Keratinocyte (primary cell): ENCODE data around the gene FBXO15. TPM values are rescaled to one million over a fixed set of nuclear protein-coding genes. Genes with fewer than 3 reads are reported as not detected.

ENCODE experiments used
- DNase-seq: peaks from one replicate; pipeline ENCODE4 v3.0.0-alpha.2; 2011; ENCODE audit warnings: low read depth, missing footprints, low spot score
- FAIRE-seq: peaks from 2 replicates; lab custom pipeline; 2011; peaks lifted over from hg19 to GRCh38; lab: Jason Lieb, UNC
- H2AFZ ChIP-seq: 2 replicates; pipeline ENCODE4 v1.6.0; 2012; ENCODE audit warnings: low read length, control low read depth, inconsistent platforms; ENCODE audit not compliant: control insufficient read depth
- H3K27ac ChIP-seq: 2 replicates; pipeline ENCODE4 v1.5.1; 2011; ENCODE audit warnings: low read length; ENCODE audit not compliant: control insufficient read depth, insufficient read depth
- H3K27me3 ChIP-seq: 3 replicates; pipeline ENCODE4 v1.6.0; 2011; ENCODE audit warnings: low read length; ENCODE audit not compliant: control insufficient read depth, insufficient read depth; ENCODE audit errors: extremely low read depth
- H3K36me3 ChIP-seq, 2 experiments: 2 replicates in 1 of 2; 3 replicates in 1 of 2; pipeline ENCODE4 v1.5.1; 2011; ENCODE audit warnings: low read length in 2 of 2, mild to moderate bottlenecking in 1 of 2; ENCODE audit not compliant: control insufficient read depth in 2 of 2, insufficient read depth in 2 of 2; ENCODE audit errors: extremely low read depth in 1 of 2
- H3K4me1 ChIP-seq: 3 replicates; pipeline ENCODE4 v1.5.1; 2011; ENCODE audit warnings: low read length; ENCODE audit not compliant: control insufficient read depth, insufficient read depth; ENCODE audit errors: extremely low read depth
- H3K4me2 ChIP-seq: 3 replicates; pipeline ENCODE4 v1.6.0; 2011; ENCODE audit warnings: low read depth, low read length; ENCODE audit not compliant: control insufficient read depth, insufficient read depth; ENCODE audit errors: extremely low read depth
- H3K4me3 ChIP-seq, 3 experiments: fragments of 200-600 bp in 1 of 3; sonication (generic) in 1 of 3; 2 replicates in 2 of 3; 3 replicates in 1 of 3; pipeline ENCODE4 v1.5.1; 2011 to 2016; ENCODE audit warnings: low read length in 3 of 3, mild to moderate bottlenecking in 3 of 3, control low read depth in 2 of 3, inconsistent platforms in 1 of 3, low read depth in 1 of 3, mixed read lengths in 1 of 3, mixed run types in 1 of 3, moderate library complexity in 1 of 3; ENCODE audit not compliant: control insufficient read depth in 2 of 3, insufficient read depth in 2 of 3; ENCODE audit errors: extremely low read depth in 1 of 3
- H3K79me2 ChIP-seq: 2 replicates; pipeline ENCODE4 v1.6.0; 2012; ENCODE audit warnings: low read length; ENCODE audit not compliant: control insufficient read depth, insufficient read depth
- H3K9ac ChIP-seq: 3 replicates; pipeline ENCODE4 v1.6.0; 2011; ENCODE audit warnings: low read length; ENCODE audit not compliant: control insufficient read depth, insufficient read depth; ENCODE audit errors: extremely low read depth
- H3K9me1 ChIP-seq: 3 replicates; pipeline ENCODE4 v1.6.0; 2011; ENCODE audit warnings: low read length; ENCODE audit not compliant: control insufficient read depth, insufficient read depth; ENCODE audit errors: extremely low read depth
- H3K9me3 ChIP-seq: 2 replicates; pipeline ENCODE4 v1.5.1; 2012; ENCODE audit warnings: low read depth, low read length; ENCODE audit not compliant: control insufficient read depth
- H4K20me1 ChIP-seq: 3 replicates; pipeline ENCODE4 v1.6.0; 2011; ENCODE audit warnings: low read length; ENCODE audit not compliant: control insufficient read depth, insufficient read depth; ENCODE audit errors: extremely low read depth
- EZH2 ChIP-seq: IDR thresholded peaks from one replicate; pipeline ENCODE4 v1.6.1; 2012; ENCODE audit warnings: inconsistent platforms, mild to moderate bottlenecking, low read length, moderate library complexity
- dilution Hi-C: fragments of 300-500 bp; cut with MboI; formaldehyde crosslinking; loops from one replicate; pipeline ENCODE4 v1.7.0; 2020; ENCODE audit warnings: low sequenced_read_pairs; ENCODE audit not compliant: extremely low pct_ligation_motif_present
- polyA plus RNA-seq, 5 experiments: library from polyadenylated mRNA; depleted of rRNA in 3 of 5; stranded (reverse) in 3 of 5; stranded (forward) in 1 of 5; unstranded in 1 of 5; fragments of >200 nt; gene quantifications; 1 replicate in 1 of 5; 2 replicates in 3 of 5; 3 replicates in 1 of 5; pipeline versions ENCODE4 v1.2.1 to v1.2.3, GENCODE V29; 2011 to 2012; ENCODE audit warnings: missing spikeins in 2 of 5, low read depth in 1 of 5, low replicate concordance in 1 of 5
- TF ChIP-seq, protein P1 (sequence below), 3 experiments: IDR thresholded peaks in 1 of 3; conservative IDR thresholded peaks in 1 of 3; optimal IDR thresholded peaks in 1 of 3; 2 replicates in 2 of 3; 3 replicates in 1 of 3; pipeline versions ENCODE3 to v1.5.1; 2011; ENCODE audit warnings: low read length in 3 of 3, mild to moderate bottlenecking in 3 of 3, moderate library complexity in 2 of 3, control low read depth in 1 of 3, inconsistent platforms in 1 of 3; ENCODE audit not compliant: insufficient read depth in 2 of 3; ENCODE audit errors: extremely low read depth in 1 of 3

FBXO15 gene
- polyA plus RNA-seq, 1 donor (not counting 4 experiments of a cell fraction or from before 2014, with no cell fraction given), result 0.26 TPM

DNA sequence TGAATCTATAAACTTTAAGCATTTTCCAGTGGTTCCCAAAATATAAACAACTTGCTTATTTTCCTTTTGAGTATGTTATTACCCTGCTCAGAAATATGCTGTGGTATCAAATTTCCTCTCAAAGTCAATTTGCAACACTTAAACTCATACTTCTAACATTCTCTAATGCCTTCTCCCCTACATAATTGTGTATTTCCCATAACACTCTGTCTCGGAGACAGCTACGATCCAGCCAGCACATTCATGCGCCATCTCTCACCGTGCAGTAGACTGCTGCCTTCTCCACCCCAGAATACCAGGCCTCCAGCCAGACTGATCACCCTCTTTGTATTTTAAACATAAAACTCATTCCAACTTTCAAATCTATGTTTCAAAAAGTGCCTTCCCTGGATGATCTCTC, 42.5 kb upstream of the FBXO15 start:
- Histone ChIP-seq H3K4me3 (no peak overlapping the region), H3K9me1 (no peaks in the 10 kb centered on the region), H3K9me3 (no peaks in the 10 kb centered on the region), H3K27ac (no peak overlapping the region), H4K20me1 (no peaks in the 10 kb centered on the region), H2AFZ (no peak overlapping the region), H3K36me3 (no peaks in the 10 kb centered on the region), H3K9ac (no peak overlapping the region), H3K27me3 (no peaks in the 10 kb centered on the region), H3K4me1 (peaks cover 22% of the 10 kb centered on the region), H3K79me2 (no peaks in the 10 kb centered on the region), H3K4me2 (no peak overlapping the region)
- TF ChIP-seq, protein P1, sequence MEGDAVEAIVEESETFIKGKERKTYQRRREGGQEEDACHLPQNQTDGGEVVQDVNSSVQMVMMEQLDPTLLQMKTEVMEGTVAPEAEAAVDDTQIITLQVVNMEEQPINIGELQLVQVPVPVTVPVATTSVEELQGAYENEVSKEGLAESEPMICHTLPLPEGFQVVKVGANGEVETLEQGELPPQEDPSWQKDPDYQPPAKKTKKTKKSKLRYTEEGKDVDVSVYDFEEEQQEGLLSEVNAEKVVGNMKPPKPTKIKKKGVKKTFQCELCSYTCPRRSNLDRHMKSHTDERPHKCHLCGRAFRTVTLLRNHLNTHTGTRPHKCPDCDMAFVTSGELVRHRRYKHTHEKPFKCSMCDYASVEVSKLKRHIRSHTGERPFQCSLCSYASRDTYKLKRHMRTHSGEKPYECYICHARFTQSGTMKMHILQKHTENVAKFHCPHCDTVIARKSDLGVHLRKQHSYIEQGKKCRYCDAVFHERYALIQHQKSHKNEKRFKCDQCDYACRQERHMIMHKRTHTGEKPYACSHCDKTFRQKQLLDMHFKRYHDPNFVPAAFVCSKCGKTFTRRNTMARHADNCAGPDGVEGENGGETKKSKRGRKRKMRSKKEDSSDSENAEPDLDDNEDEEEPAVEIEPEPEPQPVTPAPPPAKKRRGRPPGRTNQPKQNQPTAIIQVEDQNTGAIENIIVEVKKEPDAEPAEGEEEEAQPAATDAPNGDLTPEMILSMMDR (optimal IDR thresholded peaks at IDR 0.05 in 1 of 3, IDR thresholded peaks at IDR 0.05 in 1 of 3, conservative IDR thresholded peaks at IDR 0.05 in 1 of 3; ENCODE audit: extremely low read depth in 1 of 3, insufficient read depth in 2 of 3, low read length in 3 of 3), result no peak
- TF ChIP-seq EZH2, result no peak
- dilution Hi-C loops, result no loop called here
- DNase-seq, result no peak
- no peak for FAIRE-seq

DNA sequence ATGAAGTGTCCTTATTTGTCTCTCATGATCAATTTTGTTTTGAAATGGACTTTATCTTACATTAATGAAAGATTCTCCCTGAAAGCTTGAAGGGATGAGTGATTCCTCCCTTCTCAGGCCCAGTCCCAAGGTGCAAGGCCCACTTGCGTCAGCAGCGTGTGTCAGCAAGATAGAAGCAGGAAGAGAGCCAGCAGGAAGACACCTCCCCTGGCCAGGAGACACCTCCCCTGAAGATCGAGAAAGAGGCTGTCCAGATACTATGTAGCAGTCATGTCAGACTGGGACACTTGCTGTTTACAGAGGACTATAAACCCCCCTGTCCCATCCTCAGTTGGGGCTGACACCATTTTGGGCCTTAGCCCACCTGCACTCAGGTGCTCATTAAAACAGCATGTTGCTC, 39.0 kb upstream of the FBXO15 start:
- TF ChIP-seq, protein P1 (optimal IDR thresholded peaks at IDR 0.05 in 1 of 3, IDR thresholded peaks at IDR 0.05 in 1 of 3, conservative IDR thresholded peaks at IDR 0.05 in 1 of 3; ENCODE audit: extremely low read depth in 1 of 3, insufficient read depth in 2 of 3, low read length in 3 of 3), result no peak
- no peak for TF ChIP-seq EZH2
- no peaks in the 10 kb centered on the region for H3K27me3 ChIP-seq
- peak overlapping the region; percentile 74 for H2AFZ ChIP-seq
- H3K36me3 ChIP-seq, result no peaks in the 10 kb centered on the region
- no peaks in the 10 kb centered on the region for H3K9me1 ChIP-seq
- H3K4me3 ChIP-seq, result no peak overlapping the region
- dilution Hi-C loops, result no loop called here
- FAIRE-seq (peak; percentile 26), DNase-seq (no peak)
- no peaks in the 10 kb centered on the region for H3K9me3 ChIP-seq
- H3K79me2 ChIP-seq, result no peaks in the 10 kb centered on the region
- H3K4me1 ChIP-seq, result peaks cover 29% of the 10 kb centered on the region
- H4K20me1 ChIP-seq, result no peaks in the 10 kb centered on the region
- H3K27ac ChIP-seq, result no peak overlapping the region
- H3K9ac ChIP-seq, result no peak overlapping the region
- H3K4me2 ChIP-seq, result peak overlapping the region; percentile 23
